ENCODE measurements around the gene DPF3.

Gene DPF3

DNA sequence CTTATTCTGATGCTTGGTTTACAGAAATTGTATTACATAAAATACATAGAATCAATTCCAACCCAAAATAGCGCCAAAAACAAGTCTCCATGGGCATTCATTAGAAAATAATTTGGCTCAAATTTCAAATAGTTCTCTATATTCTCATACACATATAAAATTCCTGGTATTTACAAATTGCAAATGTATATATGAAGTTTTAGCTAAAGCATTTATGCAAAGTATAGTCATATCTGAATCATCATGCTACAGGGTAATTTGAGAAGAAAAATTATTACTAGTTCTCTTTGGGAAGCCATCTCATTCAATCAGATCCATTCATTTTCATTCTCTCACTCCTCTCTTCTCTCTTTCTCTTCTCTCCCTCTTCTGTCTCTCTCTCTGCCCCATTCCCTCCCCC, 257.8 kb downstream of the DPF3 start:
- DNase-seq: no peak

DNA sequence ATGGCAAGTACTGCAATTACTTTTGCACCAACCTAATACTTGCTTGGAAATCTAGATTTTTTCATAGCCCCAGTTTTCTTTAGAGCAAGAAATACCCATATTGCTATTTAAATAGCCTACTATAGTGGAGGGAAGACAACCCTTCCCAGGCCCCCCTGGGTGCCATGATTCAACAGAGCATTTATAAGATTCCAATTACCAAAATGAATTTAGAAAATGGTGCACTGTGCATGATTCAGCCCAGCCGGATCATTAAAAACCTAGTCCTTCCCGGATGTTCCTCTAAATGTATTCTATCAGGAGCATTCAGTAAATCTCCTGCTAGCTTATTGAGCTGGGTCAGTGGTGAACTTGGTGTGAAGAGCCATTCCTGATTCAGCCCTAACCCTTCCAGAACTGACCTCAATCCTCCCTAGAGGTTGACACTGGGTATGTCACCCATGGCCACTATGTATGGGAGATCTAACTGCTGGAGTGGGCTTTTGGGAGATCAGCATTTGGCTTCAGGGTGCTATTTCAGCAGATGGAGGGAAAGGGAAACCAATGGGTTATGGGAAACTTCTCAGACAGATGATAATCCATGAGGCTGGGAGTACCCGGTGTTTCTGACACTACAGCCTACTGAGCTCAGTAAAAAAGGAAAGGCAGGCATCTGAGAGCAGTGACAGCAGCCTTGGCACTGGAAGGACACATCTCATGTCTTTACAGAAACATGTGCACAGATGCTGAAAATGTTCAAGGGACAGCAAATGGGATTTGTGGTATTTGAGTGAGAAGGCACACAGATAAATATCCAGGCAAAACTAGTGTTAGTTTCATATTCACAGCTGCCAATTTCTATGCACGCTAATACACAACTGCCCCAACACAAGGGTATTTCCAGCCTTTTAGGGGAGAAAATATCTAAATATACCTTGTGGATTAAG, 258.9 kb downstream of the DPF3 start:
- no peak for DNase-seq

DNA sequence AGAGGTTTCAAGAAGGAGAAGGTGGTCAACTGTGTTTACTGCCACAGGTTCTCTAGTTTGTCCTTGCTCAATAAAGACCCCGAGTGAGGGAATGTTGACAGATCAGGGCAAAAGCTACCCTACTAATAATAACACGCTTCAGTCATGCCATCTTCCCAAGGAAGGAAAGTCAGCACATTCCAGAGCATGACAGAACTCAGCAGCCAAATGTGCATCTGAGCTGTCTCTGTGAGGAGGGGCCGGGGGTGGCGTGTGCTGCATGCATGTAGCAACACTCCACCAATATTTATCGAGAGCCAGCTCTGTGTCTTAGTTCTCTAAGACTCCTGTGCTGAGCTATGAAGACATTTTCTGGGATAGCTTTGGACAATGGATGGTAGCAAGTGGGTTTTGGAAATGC, 260.4 kb downstream of the DPF3 start:
- DNase-seq: no peak

DNA sequence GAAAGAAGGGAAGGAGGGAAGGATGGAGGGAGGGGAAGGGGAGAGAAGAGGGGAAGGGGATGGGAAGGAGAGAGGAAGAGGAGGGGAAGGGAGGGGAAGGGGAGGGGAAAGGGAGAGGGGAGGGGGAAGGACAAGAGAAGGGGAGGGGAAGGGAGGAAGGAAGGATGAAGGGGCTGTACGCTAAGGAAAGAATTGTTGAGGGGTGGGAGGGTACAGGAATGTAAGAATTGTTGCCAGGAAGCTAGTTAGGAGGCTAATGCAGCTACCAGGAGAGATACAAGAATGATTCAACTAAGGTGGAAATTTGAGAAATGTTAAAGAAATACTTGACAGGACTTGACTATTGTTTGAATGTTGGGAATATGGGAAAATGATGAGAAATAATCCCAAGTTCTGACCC, 261.2 kb downstream of the DPF3 start:
- DNase-seq: no peak

DNA sequence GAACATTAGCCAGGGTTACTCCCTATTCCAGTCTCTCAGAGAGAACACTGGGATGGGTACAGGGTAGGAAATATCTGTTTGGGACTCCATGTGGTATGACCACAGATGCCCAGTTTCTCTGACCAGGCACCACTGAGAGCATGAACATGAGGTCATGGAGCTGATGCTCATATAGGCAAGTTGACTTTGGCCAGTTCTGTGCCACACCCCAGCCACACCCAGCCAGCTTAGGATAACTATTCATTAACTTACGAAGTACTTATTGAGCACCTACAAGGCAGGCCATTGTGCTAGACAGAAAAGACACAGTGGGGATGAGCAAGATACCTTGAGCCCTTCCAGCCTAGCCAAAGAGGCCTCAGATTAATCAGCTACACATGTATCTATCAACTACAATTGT, 262.5 kb downstream of the DPF3 start:
- DNase-seq: no peak

DNA sequence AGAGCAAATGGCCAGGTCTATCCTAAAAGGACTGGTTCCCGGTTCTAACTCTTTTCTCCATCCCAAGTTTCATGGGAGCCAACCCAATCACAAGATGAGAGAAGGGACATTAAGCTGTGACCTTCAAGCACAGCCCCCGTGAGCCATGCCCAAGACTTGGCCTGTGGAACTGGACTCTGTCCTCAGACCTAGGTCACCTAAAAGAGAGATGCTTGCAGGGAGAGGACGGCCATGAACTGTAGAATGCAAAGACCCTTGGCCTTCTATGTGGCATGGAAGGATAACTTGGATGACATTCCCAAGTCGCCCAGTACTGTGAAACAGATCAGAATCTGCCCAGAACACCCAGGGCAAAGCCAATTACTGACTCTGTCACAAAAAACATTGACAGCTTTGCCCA, 263.5 kb downstream of the DPF3 start:
- no peak for DNase-seq

DNA sequence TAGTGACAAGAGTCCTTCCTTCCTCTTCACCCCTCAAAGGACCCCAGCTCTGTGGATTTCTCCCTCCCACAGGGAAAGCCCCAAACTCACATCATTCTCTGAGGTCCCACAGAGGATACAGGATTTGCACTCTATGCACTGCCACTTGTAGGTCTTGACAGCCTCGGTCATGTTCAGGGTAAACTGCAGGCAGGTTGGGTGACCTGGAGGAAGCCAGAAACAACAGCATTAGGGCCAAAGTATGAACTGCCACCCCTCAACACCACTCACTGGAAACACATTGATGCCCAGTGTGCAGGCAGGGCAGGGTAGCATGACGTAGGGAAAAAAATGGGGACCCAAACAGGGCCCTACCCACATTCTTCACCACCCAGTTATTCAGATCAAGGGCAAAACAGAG, 264.4 kb downstream of the DPF3 start:
- DNase-seq: no peak

DNA sequence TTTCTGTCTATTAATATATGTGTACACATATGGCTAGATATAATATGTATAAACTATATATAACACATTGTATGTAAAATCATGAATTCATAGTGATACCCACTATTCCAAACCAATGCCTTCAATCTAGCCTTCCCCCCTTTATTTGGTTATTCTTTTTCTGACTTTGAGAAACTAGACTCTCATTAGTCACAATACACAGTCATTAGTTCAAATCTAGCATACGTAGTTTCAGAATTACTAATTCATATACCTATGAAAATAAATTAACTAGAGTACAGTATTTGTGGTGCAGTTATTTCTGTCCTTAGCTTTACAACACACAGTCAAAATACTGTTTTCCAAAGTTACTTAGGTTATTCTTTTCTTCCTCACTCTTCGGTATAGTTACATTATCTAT, 268.2 kb downstream of the DPF3 start:
- DNase-seq: no peak

DNA sequence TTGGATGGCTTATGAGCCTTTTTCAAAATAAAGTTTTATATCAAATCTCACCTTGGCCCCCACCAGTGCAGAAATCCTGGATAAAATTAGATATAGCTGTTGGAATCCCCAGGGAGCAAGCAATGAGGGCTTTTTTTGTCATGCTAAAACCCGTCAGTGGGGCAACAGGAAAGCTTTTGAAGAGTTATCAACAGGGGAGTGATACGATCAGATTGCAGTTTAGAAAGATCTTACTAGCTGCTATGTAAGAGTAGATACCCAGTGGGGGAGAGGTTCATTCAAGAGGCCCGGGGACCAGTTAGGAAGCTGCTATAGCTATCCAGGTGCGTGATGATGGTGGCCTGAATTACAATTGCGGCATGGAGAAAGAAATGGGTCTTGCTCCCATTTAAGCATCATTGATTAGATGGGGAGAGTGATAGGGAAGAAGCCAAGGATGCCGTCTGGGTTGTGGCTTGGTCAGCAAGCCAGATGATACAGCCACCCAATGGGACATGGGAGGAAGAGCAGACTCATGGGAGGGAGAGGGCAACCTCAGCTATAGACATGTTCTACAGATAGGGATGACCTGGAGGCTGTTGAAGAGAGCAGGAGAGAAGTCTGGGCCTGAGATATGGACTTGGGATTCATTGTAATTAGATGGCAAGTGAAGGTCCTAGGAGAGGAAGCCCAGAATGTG, 272.4 kb downstream of the DPF3 start:
- no peak for DNase-seq

DNA sequence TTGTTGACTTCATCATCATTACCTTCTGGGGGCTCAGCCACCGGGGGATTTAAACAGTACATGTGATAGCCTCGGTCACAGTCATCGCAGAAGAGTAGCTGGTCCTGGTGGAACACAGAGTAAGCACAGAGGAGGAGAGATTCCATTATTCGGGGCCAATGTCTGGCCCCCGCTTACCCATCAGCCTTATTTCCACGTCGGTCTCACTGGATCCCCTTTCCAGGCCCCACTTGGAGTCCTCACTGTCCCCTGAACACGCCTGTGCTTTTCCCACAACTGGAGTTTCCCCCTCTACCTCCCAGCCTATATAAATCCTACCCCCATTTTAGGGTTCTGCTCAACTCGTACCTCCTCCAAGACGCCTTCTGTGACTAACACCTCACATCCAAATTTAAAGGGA, 274.0 kb downstream of the DPF3 start:
- DNase-seq: no peak

DNA sequence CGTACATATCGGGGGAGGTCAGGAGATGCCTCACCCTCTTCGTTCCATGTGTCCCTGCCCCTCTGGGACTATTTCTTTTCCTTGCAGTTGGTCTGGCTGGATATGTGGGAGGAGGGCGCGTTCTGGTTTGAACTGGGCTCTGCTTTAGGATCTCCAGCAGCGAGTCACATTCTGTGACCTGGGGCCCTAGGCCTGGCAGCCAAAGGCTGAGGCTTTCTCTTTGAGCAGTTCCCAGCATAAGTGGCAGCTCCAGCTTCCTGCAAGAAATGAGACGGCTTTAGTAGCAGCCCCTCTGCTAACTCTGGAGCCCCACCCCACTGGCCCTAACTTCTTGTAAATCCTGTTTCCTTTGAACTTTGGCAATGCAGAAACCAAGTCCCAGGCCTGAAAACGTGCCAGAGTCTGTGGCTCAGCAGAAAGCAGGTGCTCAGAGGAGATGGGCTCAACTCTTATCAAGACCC, 274.8 kb downstream of the DPF3 start:
- no peak for DNase-seq

DNA sequence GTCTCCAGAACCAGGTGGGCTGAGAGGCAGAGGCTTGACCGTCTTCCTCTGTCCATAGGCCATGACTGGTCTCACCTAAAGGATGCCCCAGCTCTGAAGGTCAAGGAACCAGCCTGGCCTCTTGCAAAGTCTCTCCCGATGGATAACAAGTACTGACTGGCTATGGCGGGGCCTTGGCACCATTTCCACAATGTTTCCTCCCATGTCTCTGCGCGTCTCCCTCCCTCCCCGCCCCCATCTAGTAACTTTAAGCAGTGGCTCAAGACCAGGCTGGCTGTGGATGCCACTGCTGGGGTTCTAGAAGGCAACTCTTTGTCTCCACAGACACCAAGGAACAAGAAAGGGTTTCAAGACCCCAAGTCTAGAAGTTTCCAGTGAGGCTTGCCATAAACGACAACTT, 275.5 kb downstream of the DPF3 start:
- no peak for DNase-seq

DNA sequence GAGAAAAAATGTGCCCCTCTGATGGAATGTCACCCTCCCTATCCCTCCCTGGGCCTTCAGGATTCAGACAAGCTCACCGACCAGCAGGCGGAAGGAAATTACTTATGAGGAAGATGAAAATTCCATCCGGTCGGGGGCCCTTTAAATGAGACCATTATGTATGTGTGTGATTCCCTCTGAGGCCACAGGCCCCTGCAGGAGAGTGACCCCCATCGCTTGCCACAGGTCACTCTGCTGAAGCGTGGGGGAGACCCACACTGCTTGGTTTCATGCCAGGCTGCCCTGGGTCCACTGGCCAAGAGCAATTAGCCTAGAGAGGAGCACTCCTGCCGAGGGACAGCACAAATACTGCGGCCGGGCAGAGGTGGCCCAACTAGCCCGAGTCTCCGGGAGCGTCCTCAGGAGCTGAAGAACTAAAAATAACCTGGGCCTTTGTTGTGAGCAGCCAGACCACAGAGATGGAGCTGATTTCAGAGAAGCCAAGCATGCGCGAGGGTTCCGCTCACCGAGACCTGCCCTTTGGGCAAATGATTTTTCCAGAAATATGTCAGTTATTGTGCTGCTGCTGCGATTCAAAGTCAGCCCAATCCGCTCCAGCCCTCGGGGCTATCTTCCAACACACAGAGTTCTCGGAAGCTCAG, 276.4 kb downstream of the DPF3 start:
- DNase-seq: no peak

DNA sequence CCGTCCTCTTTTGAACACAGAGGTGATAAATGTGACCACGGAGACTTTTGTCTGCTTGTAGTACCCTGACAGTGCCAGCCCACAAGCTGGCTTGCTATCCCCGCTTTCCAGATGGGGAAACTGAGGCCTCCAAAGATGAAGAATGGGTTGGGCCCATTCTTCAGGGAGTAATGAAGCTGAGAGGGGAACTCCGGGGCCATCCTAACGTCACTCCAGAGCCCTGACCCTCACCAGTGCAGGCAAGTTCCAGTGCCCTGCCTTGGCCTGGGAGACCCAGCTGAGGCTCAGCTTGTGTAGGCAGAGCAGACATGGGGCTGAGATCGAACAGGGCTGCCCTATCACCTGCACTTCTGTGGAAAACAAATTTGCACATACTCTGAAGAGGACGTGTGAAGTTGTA, 277.1 kb downstream of the DPF3 start:
- DNase-seq: no peak

DNA sequence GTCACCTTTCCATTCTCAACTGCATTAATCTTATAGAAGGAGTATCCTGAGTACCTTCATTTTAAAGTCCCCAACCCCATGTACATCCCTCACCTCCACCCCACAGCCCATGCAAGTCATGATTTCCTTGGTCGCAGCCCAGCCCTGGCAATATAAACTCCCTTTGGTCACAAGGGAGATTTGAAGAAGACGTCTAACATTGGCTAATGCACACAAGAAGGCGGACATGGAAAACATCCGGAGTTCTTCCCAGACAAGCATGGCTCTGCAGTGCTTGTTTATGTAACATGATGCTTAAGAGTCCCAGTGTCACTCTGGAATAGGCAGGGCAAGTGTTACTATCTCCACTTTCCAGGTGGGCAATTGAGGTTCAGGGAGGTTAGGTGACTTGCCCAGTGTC, 277.6 kb downstream of the DPF3 start:
- peak; percentile 51 for DNase-seq

DNA sequence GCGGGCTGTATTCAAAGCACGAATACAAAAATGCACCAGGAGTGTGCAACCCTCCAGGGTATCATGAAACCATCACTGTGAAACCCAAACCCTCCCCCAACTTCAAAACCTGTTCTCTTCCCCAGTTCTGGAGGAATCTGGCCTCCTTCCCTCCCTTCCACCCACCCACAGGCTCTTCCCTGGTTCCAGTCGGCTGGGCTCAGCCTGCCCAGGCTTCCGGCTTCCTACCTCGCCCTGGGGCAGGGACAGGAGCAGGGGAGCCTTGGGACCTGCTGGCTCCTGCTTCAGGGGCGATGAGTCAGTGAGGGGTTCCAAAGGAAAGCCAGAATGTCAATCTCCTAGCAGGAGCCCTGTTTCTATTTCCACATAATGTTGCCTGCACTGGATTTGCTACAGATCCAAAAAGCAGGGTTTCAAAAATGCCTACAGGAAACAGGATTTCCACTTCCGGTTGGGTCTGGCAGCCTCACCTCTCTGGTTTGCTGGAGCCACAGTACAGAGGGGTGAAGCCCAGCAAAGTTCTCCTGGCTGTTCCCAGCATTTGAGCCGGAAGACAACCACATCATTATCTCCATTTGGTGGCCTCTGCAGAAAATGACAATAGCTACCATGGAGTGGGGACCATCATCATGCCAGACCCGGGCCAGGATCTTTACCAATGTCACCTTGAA, 278.3 kb downstream of the DPF3 start:
- no peak for DNase-seq

DNA sequence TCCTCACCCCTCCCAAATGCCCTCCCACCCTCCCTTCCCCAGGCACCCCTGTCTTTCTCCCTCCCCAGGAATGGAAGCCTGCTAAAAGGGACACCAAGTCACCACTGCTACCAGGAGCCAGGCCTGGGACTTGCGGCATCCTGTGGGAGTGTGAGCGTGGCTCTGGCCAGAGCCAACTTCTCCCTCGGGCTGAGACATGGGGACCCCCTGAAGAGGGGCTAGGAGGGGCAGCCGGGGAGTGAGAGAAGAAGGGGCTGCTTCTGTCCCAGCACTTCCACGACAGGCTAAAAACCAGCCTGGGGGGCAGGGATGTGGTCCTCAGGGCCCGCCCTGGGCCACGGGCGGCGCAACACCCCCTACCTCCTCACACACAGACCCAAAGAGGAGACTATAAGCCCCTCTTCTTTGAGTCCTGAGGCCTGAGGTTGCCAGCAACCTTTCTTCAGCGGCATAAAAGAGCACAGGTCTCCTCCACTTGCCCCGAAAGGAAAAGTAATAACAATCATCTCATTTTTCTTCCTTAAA, 278.9 kb downstream of the DPF3 start:
- no peak for DNase-seq

DNA sequence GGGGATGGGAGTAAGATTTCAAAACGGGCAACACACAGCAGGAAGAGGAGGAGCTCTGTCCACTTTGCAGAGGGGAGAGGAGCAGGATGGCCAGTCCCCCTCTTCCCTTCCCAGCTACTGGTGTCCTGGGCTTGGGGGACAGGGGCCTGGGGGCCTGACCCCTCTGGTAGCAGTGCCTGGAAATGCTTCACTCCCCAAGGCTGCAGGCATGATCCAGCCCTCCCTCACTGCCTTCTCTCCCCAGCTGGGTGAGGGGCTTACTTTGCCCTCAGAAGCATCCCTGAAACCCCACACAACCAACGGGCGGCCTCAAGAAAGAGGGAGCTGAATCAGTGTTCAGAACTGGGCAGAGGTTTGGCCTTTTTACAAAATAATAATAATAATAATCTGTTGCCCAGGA, 279.5 kb downstream of the DPF3 start:
- no peak for DNase-seq

DNA sequence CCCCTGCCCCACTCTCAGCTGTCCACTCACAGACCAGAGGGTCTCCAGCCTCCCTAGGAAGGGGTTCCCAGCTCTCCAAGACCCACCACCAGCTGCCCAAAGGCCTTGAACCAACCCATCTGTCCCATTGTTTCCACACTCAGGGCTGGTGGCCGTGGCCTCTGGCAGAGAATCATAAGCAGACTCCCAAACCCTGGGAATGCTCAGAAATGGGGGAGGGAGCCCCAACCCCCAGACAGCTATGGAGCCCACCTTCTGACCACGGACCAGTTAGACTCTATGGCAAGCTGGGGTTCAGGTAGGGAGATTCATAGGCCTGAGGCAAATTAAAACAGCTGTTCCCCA, 280.0 kb downstream of the DPF3 start:
- no peak for DNase-seq

DNA sequence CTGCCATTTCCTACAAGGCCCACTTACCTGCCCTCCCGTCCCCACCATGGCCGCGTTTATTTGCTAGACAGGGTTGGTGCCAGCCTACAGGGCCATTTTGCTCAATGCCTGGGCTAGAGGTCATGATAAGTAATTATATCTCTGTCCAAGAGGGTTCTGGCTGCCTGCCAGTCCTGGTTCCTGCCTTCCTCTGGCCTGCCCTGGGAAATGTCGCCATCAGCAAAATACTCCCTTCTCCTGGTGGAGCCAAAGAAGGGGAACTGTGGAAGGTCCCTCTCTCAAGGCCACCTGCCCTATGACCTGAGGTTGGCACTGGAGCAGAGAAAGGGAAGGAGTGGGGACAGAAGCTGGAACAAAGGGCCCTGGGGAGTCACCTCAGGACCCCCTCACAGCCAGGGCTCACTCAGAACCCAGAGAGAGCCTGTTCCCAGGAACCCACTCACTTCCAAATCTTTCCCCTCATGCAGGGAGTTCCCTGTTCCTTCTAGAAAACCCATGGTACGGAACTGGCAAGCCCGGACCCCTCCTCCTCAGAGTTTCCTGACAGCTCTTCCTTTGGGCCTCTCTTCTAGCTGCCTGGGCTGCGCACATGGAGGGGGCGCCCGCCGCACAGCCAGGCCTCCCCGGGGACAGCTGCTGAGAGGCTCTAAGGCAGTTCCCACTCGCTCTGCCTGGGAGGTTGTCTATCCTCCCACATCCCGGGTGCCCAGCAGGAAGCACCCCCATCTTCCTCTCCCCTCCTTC, 280.5 kb downstream of the DPF3 start:
- no peak for DNase-seq

DNA sequence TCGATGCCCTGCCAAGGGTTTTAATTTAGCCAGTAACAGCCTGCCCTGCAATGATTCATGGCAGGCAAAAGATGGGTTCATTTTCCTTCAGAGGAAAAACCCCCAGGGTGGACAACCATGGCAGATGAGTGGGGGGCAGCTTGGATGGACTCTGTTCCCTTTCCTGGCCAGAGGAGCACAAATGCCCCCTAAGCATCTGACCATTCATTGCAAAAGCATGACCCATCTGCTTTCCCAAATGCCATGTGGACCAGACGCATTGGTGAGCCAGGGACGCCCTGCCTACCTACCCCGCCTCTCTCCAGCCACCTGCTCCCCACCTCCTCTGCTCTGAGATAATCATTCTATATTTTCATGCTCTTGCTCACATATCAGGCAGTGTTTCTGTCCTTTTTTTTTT, 281.9 kb downstream of the DPF3 start:
- no peak for DNase-seq

DNA sequence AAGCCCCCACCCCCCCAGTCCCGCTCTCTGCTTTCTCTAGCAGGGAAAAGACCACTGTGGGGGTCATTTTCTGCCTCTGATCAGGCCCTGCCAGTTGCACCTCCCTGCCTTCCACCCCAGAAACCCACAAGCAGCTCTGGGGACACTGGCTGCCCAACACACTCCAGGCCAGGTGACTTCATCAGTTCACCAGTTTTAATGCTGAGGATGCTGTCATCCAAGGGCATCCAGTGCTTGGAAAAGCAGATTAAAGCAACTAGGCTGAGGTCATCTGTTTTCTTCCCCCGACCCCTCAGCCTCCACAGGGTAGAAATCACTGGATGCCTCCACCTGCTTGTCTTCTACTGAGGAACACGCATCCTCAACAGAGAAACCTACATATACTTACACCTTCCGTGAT, 282.4 kb downstream of the DPF3 start:
- DNase-seq: no peak

DNA sequence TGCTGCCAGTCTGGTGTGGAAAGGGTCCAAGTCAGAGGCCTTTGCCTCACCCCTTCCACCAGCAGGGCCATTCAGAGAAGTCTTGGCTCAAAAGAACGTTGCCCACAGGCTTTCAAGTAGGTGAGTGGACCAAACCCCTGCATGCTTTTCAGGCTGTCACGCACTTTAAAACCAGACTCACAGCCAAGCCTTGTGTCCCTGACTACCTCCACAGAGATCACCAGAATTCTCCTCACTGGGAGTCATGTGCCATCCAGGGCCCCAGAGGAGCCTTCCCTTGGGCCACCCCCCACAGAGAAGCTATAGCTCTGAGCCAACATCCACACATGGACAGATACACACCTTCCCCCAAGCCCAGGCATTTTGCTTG, 283.1 kb downstream of the DPF3 start:
- DNase-seq: no peak

All from NCI-H2171 treated with DMSO at 0.1 percent for 48 hours (cell line).